Panc1 (cell line): Measurements from ENCODE around the gene MSI2. TPM values are rescaled to one million over a fixed set of nuclear protein-coding genes. Genes with fewer than 3 reads are reported as not detected.

Experiments used
- ATAC-seq: fragments of 200-7000 bp; cut with Tn5 transposase; 2 replicates; pipeline ENCODE4 v1.9.1; 2020; ENCODE audit warnings: mild to moderate bottlenecking, moderate library complexity
- BruUV-seq: library from RNA; stranded (reverse); fragments of 400-500 nt; replicated peaks from 2 replicates; lab custom pipeline; 2021; lab: Mats Ljungman, UMichigan
- CTCF ChIA-PET: fragments of 300-600 bp; sonication (Branson Sonifier 250); formaldehyde crosslinking; loops from one replicate; lab custom pipeline; 2022; ENCODE audit warnings: antibody characterized with exemption; lab: Charles Lee
- POLR2A ChIA-PET: fragments of 300-600 bp; sonication (Branson Sonifier 250); formaldehyde crosslinking; loops from one replicate; lab custom pipeline; 2022; ENCODE audit warnings: antibody characterized with exemption; lab: Charles Lee
- DNase-seq: peaks from one replicate; pipeline ENCODE4 v3.0.0-alpha.2; 2010; ENCODE audit warnings: low read depth, low spot score
- H3K27ac ChIP-seq: 2 replicates; pipeline ENCODE4 v1.5.1; 2011; ENCODE audit warnings: mild to moderate bottlenecking, low read length, inconsistent platforms
- H3K27me3 ChIP-seq: fragments of 200-500 bp; sonication (Bioruptor generic); 2 replicates; pipeline ENCODE4 v1.6.0; 2014; ENCODE audit warnings: low read length, inconsistent platforms; ENCODE audit not compliant: control insufficient read depth, insufficient read depth
- H3K36me3 ChIP-seq: fragments of 200-500 bp; sonication (Bioruptor generic); 2 replicates; pipeline ENCODE4 v1.5.1; 2014; ENCODE audit warnings: inconsistent platforms, mild to moderate bottlenecking, low read length, moderate library complexity; ENCODE audit not compliant: control insufficient read depth, insufficient read depth
- H3K4me1 ChIP-seq: 2 replicates; pipeline ENCODE4 v1.5.1; 2011; ENCODE audit warnings: inconsistent platforms, mild to moderate bottlenecking, low read length, moderate library complexity; ENCODE audit not compliant: control insufficient read depth, insufficient read depth
- H3K4me3 ChIP-seq, 2 experiments: 2 replicates each; pipeline ENCODE4 v1.5.1; 2011 to 2012; ENCODE audit warnings: low read depth in 2 of 2, low read length in 2 of 2, mild to moderate bottlenecking in 2 of 2, inconsistent platforms in 1 of 2, moderate library complexity in 1 of 2
- H3K9me3 ChIP-seq: fragments of 200-500 bp; sonication (Bioruptor generic); 2 replicates; pipeline ENCODE4 v1.5.1; 2014; ENCODE audit warnings: low read depth, mild to moderate bottlenecking, inconsistent platforms, low read length, moderate library complexity; ENCODE audit not compliant: control insufficient read depth, insufficient read depth
- CTCF ChIP-seq: fragments of 450-650 bp; IDR thresholded peaks from 2 replicates; pipeline ENCODE4 v1.5.1; 2017; ENCODE audit warnings: mild to moderate bottlenecking
- POLR2AphosphoS5 ChIP-seq: IDR thresholded peaks from 2 replicates; pipeline ENCODE4 v1.6.1; 2012; ENCODE audit warnings: mild to moderate bottlenecking, low read depth, low read length, moderate library complexity
- REST ChIP-seq, 2 experiments: IDR thresholded peaks; 2 replicates each; pipeline ENCODE4 v1.6.1; 2011 to 2012; ENCODE audit warnings: low read depth in 2 of 2, control low read depth in 1 of 2, low read length in 1 of 2, mild to moderate bottlenecking in 1 of 2, moderate library complexity in 1 of 2; ENCODE audit not compliant: insufficient read depth in 1 of 2
- SIN3A ChIP-seq: IDR thresholded peaks from 2 replicates; pipeline ENCODE4 v1.6.1; 2012; ENCODE audit warnings: low read depth, mild to moderate bottlenecking, low read length, moderate library complexity, borderline replicate concordance; ENCODE audit not compliant: insufficient read depth
- TCF7L2 ChIP-seq: IDR thresholded peaks from 2 replicates; pipeline ENCODE4 v1.6.1; 2011; ENCODE audit warnings: mild to moderate bottlenecking, low read depth, low read length, inconsistent platforms
- in situ Hi-C: cut with HindIII; loops from 2 replicates; pipeline ENCODE4 v1.10.0; 2016; ENCODE audit warnings: low sequenced_read_pairs, low pct_unique_long_range_greater_than_20kb
- intact Hi-C: fragments of 100-400 bp; cut with micrococcal nuclease; formaldehyde crosslinking; loops from one replicate; pipeline ENCODE4 v1.10.0; 2022; ENCODE audit not compliant: unreplicated experiment
- total RNA-seq: library from RNA; stranded (reverse); gene quantifications from one replicate; pipeline ENCODE4 v1.2.1, GENCODE V29; 2021; ENCODE audit not compliant: unreplicated experiment

Gene MSI2
- total RNA-seq, 1 experiment from 2014 or later: 38.5 TPM

- H3K4me3 ChIP-seq: no peak overlapping the region
- ATAC-seq: no peak
These were observed 229.9 kb downstream of the MSI2 start for GRCh38 chr17:57485916-57486881.

GRCh38 chr17:57486882-57487301, 230.6 kb downstream of the MSI2 start:
- DNase-seq (no peak), ATAC-seq (no peak)
- intact Hi-C loops (no loop called here), in situ Hi-C loops (no loop called here)
- TF ChIP-seq POLR2AphosphoS5 (no peak), REST (IDR thresholded peaks at IDR 0.05; ENCODE audit: insufficient read depth in 1 of 2, low read depth in 2 of 2, low read length in 1 of 2) (no peak), SIN3A (no peak), TCF7L2 (no peak), CTCF (no peak)
- H3K9me3 ChIP-seq: no peaks in the 10 kb centered on the region
- no peaks in the 10 kb centered on the region for H3K27me3 ChIP-seq
- no TSS peak for BruUV-seq
- H3K36me3 ChIP-seq: no peaks in the 10 kb centered on the region
- POLR2A ChIA-PET: no interaction called here
- no peaks in the 10 kb centered on the region for H3K4me1 ChIP-seq
- H3K4me3 ChIP-seq: no peak overlapping the region
- no peak overlapping the region for H3K27ac ChIP-seq
- CTCF ChIA-PET: interaction anchor here (0.6 kb wide), 1 partner anchor 54 kb away, joined by 3 read pairs; no protein-coding TSS in a partner anchor

More at GRCh38 chr17:57485916-57486881, 229.9 kb downstream of the MSI2 start:
- intact Hi-C loops (no loop called here), in situ Hi-C loops (no loop called here)
- no TSS peak for BruUV-seq
- no peaks in the 10 kb centered on the region for H3K27me3 ChIP-seq
- ChIA-PET POLR2A (no interaction called here), CTCF (interaction anchor here (0.6 kb wide), 1 partner anchor 53 kb away, joined by 3 read pairs; no protein-coding TSS in a partner anchor)
- no peaks in the 10 kb centered on the region for H3K9me3 ChIP-seq
- no peaks in the 10 kb centered on the region for H3K36me3 ChIP-seq
- DNase-seq: no peak
- no peak overlapping the region for H3K27ac ChIP-seq
- no peak for TF ChIP-seq TCF7L2
- no peak for TF ChIP-seq SIN3A
- TF ChIP-seq POLR2AphosphoS5: no peak
- TF ChIP-seq CTCF: no peak
- H3K4me1 ChIP-seq: no peaks in the 10 kb centered on the region
